IPS-18a (cell line): ENCODE measurements around the gene DERA.
"Not testable (repeated sequence)": the region's sequence is repeated elsewhere in the genome, so short reads cannot be mapped to it uniquely, and the experiment has no call there.

Experiments used
- H3K27ac ChIP-seq: one replicate; pipeline ENCODE4 v1.5.1; 2013; ENCODE audit warnings: low read length
- H3K27me3 ChIP-seq: one replicate; pipeline ENCODE4 v1.6.1; 2013; ENCODE audit warnings: mild to moderate bottlenecking, low read length; ENCODE audit not compliant: control insufficient read depth, insufficient read depth
- H3K36me3 ChIP-seq: one replicate; pipeline ENCODE4 v1.6.1; 2013; ENCODE audit warnings: low read depth, low read length; ENCODE audit not compliant: control insufficient read depth
- H3K4me1 ChIP-seq: one replicate; pipeline ENCODE4 v1.6.1; 2013; ENCODE audit warnings: low read depth, low read length; ENCODE audit not compliant: control insufficient read depth
- H3K4me3 ChIP-seq: one replicate; pipeline ENCODE4 v1.5.1; 2013; ENCODE audit warnings: low read length
- H3K9ac ChIP-seq: one replicate; pipeline ENCODE4 v1.6.1; 2013; ENCODE audit warnings: mild to moderate bottlenecking, low read length, moderate library complexity
- H3K9me3 ChIP-seq: one replicate; pipeline ENCODE4 v1.6.1; 2013; ENCODE audit warnings: low read depth, low read length; ENCODE audit not compliant: control insufficient read depth

Gene DERA

GRCh38 chr12:15936751-15937150 lies 25.6 kb downstream of the DERA start:
- Histone ChIP-seq H3K36me3 (no peaks in the 10 kb centered on the region), H3K4me3 (no peak overlapping the region), H3K9ac (no peak overlapping the region), H3K9me3 (no peaks in the 10 kb centered on the region), H3K27me3 (no peaks in the 10 kb centered on the region), H3K27ac (no peak overlapping the region), H3K4me1 (no peaks in the 10 kb centered on the region)

GRCh38 chr12:15937902-15938301 lies 26.8 kb downstream of the DERA start:
- H3K4me3 ChIP-seq: no peak overlapping the region
- H3K4me1 ChIP-seq: peaks cover 5% of the 10 kb centered on the region
- H3K27ac ChIP-seq: no peak overlapping the region
- no peak overlapping the region for H3K9ac ChIP-seq
- H3K27me3 ChIP-seq: no peaks in the 10 kb centered on the region
- H3K9me3 ChIP-seq: no peaks in the 10 kb centered on the region
- no peaks in the 10 kb centered on the region for H3K36me3 ChIP-seq

GRCh38 chr12:15939111-15939510 lies 28.0 kb downstream of the DERA start:
- no peaks in the 10 kb centered on the region for H3K36me3 ChIP-seq
- H3K27ac ChIP-seq: no peak overlapping the region
- H3K9ac ChIP-seq: no peak overlapping the region
- no peaks in the 10 kb centered on the region for H3K9me3 ChIP-seq
- H3K27me3 ChIP-seq: no peaks in the 10 kb centered on the region
- H3K4me1 ChIP-seq: peaks cover 5% of the 10 kb centered on the region
- H3K4me3 ChIP-seq: no peak overlapping the region

GRCh38 chr12:15942475-15942874 lies 31.3 kb downstream of the DERA start:
- H3K4me1 ChIP-seq: peaks cover 5% of the 10 kb centered on the region
- H3K9ac ChIP-seq: no peak overlapping the region
- no peaks in the 10 kb centered on the region for H3K9me3 ChIP-seq
- H3K4me3 ChIP-seq: no peak overlapping the region
- H3K36me3 ChIP-seq: no peaks in the 10 kb centered on the region
- H3K27me3 ChIP-seq: no peaks in the 10 kb centered on the region
- no peak overlapping the region for H3K27ac ChIP-seq

GRCh38 chr12:15943519-15943918 lies 32.4 kb downstream of the DERA start:
- not testable (repeated sequence) for H3K9ac ChIP-seq

GRCh38 chr12:15948461-15948860 lies 37.3 kb downstream of the DERA start:
- H3K9ac ChIP-seq, H3K9me3 ChIP-seq, H3K27ac ChIP-seq, H3K36me3 ChIP-seq, H3K4me1 ChIP-seq, H3K27me3 ChIP-seq, H3K4me3 ChIP-seq: not testable (repeated sequence)

More at GRCh38 chr12:15943519-15943918, 32.4 kb downstream of the DERA start:
- H3K9me3 ChIP-seq, H3K4me3 ChIP-seq, H3K27ac ChIP-seq, H3K4me1 ChIP-seq, H3K27me3 ChIP-seq, H3K36me3 ChIP-seq: not testable (repeated sequence)

- H3K36me3 ChIP-seq: no peaks in the 10 kb centered on the region
- H3K27me3 ChIP-seq: no peaks in the 10 kb centered on the region
- H3K9me3 ChIP-seq: no peaks in the 10 kb centered on the region
- no peak overlapping the region for H3K9ac ChIP-seq
- H3K4me1 ChIP-seq: no peaks in the 10 kb centered on the region
- no peak overlapping the region for H3K4me3 ChIP-seq
- H3K27ac ChIP-seq: no peak overlapping the region
Measured at GRCh38 chr12:15955281-15955680, 44.1 kb downstream of the DERA start.

GRCh38 chr12:15956010-15956409 lies 44.9 kb downstream of the DERA start:
- Histone ChIP-seq H3K36me3 (no peaks in the 10 kb centered on the region), H3K9ac (no peak overlapping the region), H3K9me3 (no peaks in the 10 kb centered on the region), H3K4me1 (no peaks in the 10 kb centered on the region), H3K4me3 (no peak overlapping the region), H3K27ac (no peak overlapping the region), H3K27me3 (no peaks in the 10 kb centered on the region)

- Histone ChIP-seq H3K4me1 (no peaks in the 10 kb centered on the region), H3K9ac (no peak overlapping the region), H3K36me3 (no peaks in the 10 kb centered on the region), H3K4me3 (no peak overlapping the region), H3K27me3 (no peaks in the 10 kb centered on the region), H3K9me3 (no peaks in the 10 kb centered on the region), H3K27ac (no peak overlapping the region)
Measured at GRCh38 chr12:15956413-15957185, 45.5 kb downstream of the DERA start.

- Histone ChIP-seq H3K36me3 (peaks cover 5% of the 10 kb centered on the region), H3K9me3 (no peaks in the 10 kb centered on the region), H3K27me3 (no peaks in the 10 kb centered on the region), H3K9ac (no peak overlapping the region), H3K4me1 (no peaks in the 10 kb centered on the region), H3K27ac (no peak overlapping the region), H3K4me3 (no peak overlapping the region)
Measured at GRCh38 chr12:15962760-15963159, 51.6 kb downstream of the DERA start.

- Histone ChIP-seq H3K9me3 (no peaks in the 10 kb centered on the region), H3K36me3 (peaks cover 5% of the 10 kb centered on the region), H3K27ac (no peak overlapping the region), H3K27me3 (no peaks in the 10 kb centered on the region), H3K4me1 (no peaks in the 10 kb centered on the region), H3K4me3 (no peak overlapping the region), H3K9ac (no peak overlapping the region)
Measured at GRCh38 chr12:15963271-15963670, 52.1 kb downstream of the DERA start.

- no peak overlapping the region for H3K27ac ChIP-seq
Measured at GRCh38 chr12:15966426-15966825, 55.3 kb downstream of the DERA start.

More at GRCh38 chr12:15966426-15966825, 55.3 kb downstream of the DERA start:
- peaks cover 5% of the 10 kb centered on the region for H3K36me3 ChIP-seq
- no peak overlapping the region for H3K4me3 ChIP-seq
- H3K4me1 ChIP-seq: no peaks in the 10 kb centered on the region
- no peaks in the 10 kb centered on the region for H3K27me3 ChIP-seq
- H3K9me3 ChIP-seq: no peaks in the 10 kb centered on the region
- no peak overlapping the region for H3K9ac ChIP-seq
